Transverse colon (tissue), 4 donors: ENCODE data around the gene RETN.

Experiments
- POLR2AphosphoS5 ChIP-seq, 3 donors: sonication (generic); formaldehyde crosslinking; IDR thresholded peaks; one replicate each; pipeline ENCODE4 v1.6.1; 2016; ENCODE audit warnings: antibody characterized with exemption in 3 of 3
- TF ChIP-seq, protein P1 (sequence below), 5 experiments: fragments of 200-600 bp in 3 of 5; fragments of 450-650 bp in 2 of 5; sonication (generic) in 3 of 5; IDR thresholded peaks; 1 replicate in 2 of 5; 2 replicates in 3 of 5; pipeline ENCODE4 v1.5.1; 2016 to 2017; ENCODE audit warnings: antibody characterized with exemption in 5 of 5, inconsistent platforms in 3 of 5, mild to moderate bottlenecking in 2 of 5, moderate library complexity in 1 of 5

DNA sequence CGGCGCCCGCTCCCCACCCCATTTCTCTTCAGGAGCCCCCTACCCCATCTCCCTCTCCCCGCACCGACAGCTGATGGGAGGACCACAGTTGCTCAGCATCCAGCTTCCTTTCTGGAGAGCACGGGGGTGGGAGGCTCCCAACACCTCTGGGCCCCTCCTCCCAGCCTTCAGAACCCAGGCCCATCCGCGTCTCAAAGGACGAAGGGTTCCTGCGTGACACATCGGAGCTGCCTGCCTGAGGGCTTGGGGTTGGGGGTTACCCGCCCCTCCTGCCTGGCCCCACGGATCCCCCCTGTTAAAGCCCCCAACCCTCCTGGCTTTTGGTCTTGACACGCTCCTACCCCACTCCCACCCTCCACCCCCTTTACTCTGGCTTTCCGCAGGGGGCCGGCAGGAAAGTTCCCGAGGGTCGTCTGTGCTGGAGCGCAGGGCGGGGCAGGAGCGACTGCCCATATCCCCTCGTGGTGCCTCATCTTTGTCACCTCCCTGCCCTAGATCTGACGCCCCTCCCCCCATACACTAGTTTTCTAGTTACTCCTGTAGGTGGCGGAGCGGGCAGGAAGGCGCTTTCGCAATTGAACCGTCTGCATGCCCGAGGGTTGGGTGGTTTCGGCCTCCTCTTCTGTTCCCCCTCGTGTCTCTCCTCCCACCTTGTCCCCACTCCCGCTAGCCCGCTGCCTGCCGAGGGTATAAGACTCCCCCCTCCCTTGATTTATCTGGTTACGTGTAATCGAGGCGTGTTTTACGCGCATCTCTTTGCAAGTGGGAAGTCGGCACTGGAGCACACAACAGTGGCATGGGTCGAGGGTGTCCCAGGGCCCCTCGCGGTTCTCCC, 12.7 kb downstream of the RETN start:
- TF ChIP-seq, protein P1, sequence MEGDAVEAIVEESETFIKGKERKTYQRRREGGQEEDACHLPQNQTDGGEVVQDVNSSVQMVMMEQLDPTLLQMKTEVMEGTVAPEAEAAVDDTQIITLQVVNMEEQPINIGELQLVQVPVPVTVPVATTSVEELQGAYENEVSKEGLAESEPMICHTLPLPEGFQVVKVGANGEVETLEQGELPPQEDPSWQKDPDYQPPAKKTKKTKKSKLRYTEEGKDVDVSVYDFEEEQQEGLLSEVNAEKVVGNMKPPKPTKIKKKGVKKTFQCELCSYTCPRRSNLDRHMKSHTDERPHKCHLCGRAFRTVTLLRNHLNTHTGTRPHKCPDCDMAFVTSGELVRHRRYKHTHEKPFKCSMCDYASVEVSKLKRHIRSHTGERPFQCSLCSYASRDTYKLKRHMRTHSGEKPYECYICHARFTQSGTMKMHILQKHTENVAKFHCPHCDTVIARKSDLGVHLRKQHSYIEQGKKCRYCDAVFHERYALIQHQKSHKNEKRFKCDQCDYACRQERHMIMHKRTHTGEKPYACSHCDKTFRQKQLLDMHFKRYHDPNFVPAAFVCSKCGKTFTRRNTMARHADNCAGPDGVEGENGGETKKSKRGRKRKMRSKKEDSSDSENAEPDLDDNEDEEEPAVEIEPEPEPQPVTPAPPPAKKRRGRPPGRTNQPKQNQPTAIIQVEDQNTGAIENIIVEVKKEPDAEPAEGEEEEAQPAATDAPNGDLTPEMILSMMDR (IDR thresholded peaks at IDR 0.05): peak; percentile 34 to 77 (median 56)
- TF ChIP-seq POLR2AphosphoS5 (IDR thresholded peaks at IDR 0.05): no peak
